ENCODE measurements around the gene RAB17. TPM values are rescaled to one million over a fixed set of nuclear protein-coding genes. Genes with fewer than 3 reads are reported as not detected.

RAB17 gene
- total and polyA plus RNA-seq, 2 donors from 2014 or later: 59.1 to 151 TPM

DNA sequence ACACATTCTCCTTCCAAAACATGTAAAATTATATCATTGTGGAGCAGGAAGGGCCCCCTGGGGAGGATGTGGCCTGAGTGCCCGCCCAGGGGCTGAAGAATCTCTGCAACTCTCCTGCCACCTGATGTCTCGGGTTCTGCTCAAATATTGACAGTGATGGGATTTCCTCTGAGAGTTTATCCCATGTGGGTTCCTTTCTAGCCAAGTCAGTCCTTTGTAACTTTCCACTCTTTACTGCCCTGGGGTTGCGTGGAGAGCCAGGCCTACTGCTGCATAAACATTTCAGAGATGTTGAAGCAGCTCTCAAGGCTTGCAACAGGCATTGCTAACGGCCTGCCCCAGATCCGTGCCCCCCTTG, 4.0 kb upstream of the RAB17 start:
- intact Hi-C loops (cut with DNase I): no loop called here
- TF ChIP-seq, protein P1, sequence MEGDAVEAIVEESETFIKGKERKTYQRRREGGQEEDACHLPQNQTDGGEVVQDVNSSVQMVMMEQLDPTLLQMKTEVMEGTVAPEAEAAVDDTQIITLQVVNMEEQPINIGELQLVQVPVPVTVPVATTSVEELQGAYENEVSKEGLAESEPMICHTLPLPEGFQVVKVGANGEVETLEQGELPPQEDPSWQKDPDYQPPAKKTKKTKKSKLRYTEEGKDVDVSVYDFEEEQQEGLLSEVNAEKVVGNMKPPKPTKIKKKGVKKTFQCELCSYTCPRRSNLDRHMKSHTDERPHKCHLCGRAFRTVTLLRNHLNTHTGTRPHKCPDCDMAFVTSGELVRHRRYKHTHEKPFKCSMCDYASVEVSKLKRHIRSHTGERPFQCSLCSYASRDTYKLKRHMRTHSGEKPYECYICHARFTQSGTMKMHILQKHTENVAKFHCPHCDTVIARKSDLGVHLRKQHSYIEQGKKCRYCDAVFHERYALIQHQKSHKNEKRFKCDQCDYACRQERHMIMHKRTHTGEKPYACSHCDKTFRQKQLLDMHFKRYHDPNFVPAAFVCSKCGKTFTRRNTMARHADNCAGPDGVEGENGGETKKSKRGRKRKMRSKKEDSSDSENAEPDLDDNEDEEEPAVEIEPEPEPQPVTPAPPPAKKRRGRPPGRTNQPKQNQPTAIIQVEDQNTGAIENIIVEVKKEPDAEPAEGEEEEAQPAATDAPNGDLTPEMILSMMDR (IDR thresholded peaks at IDR 0.05; ENCODE audit: borderline replicate concordance, extremely low read depth, insufficient read depth): no peak
- H3K4me3 ChIP-seq (ENCODE audit: low read length in 3 of 3): no peak overlapping the region
- no peaks in the 10 kb centered on the region for H3K27me3 ChIP-seq (ENCODE audit: control insufficient read depth, insufficient read depth, low read length)
- FAIRE-seq: no peak
- DNase-seq: no peak
- no peaks in the 10 kb centered on the region for H3K9me3 ChIP-seq (ENCODE audit: control insufficient read depth in 2 of 3, insufficient read depth in 1 of 3, low read length in 3 of 3)
- H3K9ac ChIP-seq (ENCODE audit: low read length in 3 of 3): peak overlapping the region in 1 of 3 donors; percentile 1
- H3K36me3 ChIP-seq (ENCODE audit: control insufficient read depth in 2 of 3, insufficient read depth in 3 of 3, low read length in 3 of 3): no peaks in the 10 kb centered on the region
- H3K27ac ChIP-seq (ENCODE audit: low read depth in 2 of 2, low read length in 2 of 2): no peak overlapping the region
- H3K4me1 ChIP-seq (ENCODE audit: control insufficient read depth in 2 of 3, insufficient read depth in 2 of 3, low read depth in 1 of 3, low read length in 3 of 3): peaks cover 0 to 9% (median 4%) of the 10 kb centered on the region in 3 donors

DNA sequence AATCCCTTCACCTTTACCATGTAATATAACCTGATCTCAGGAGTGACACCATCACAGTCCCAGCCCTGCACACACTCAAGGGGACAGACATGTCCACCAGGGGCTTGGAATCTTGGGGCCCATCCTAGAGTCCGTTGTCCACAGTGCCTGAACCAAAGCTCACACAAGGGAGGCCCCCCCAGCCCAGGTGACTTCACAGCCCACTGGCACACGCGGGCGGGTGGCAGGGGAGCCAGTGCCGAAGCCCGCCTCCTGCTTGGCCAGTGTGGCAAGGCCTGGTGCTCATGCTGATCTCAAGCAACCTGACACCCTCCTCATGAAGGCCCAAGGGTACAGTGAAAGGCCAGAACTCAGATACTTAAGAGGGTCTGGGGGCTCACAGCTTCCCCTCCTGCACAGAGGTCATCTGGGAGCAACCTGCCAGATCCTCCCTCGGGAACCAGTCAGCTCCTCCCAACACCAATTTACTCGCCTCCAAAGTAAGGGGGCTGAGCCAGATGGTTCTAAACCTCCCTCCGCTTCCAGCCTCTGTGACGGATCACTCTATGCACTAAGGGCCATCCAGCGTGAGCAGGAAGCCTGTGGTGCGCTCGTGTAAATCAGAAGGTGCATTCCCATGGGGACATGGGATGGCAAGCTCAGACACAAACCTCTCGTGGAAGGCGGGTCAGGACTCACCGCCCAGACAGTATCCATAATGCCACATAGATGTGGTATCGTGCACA, 3.2 kb upstream of the RAB17 start:
- Histone ChIP-seq H3K9ac (ENCODE audit: low read length in 3 of 3) (no peak overlapping the region), H3K9me3 (ENCODE audit: control insufficient read depth in 2 of 3, insufficient read depth in 1 of 3, low read length in 3 of 3) (no peaks in the 10 kb centered on the region), H3K4me3 (ENCODE audit: low read length in 3 of 3) (no peak overlapping the region), H3K27ac (ENCODE audit: low read depth in 2 of 2, low read length in 2 of 2) (no peak overlapping the region), H3K4me1 (ENCODE audit: control insufficient read depth in 2 of 3, insufficient read depth in 2 of 3, low read depth in 1 of 3, low read length in 3 of 3) (peaks cover 0 to 9% (median 4%) of the 10 kb centered on the region in 3 donors), H3K27me3 (ENCODE audit: control insufficient read depth, insufficient read depth, low read length) (no peaks in the 10 kb centered on the region), H3K36me3 (ENCODE audit: control insufficient read depth in 2 of 3, insufficient read depth in 3 of 3, low read length in 3 of 3) (no peaks in the 10 kb centered on the region)
- intact Hi-C loops (cut with DNase I): no loop called here
- peak in 3 of 5 donors; percentile 40 to 55 (median 40) for DNase-seq
- TF ChIP-seq, protein P1 (IDR thresholded peaks at IDR 0.05; ENCODE audit: borderline replicate concordance, extremely low read depth, insufficient read depth): no peak
- no peak for FAIRE-seq

DNA sequence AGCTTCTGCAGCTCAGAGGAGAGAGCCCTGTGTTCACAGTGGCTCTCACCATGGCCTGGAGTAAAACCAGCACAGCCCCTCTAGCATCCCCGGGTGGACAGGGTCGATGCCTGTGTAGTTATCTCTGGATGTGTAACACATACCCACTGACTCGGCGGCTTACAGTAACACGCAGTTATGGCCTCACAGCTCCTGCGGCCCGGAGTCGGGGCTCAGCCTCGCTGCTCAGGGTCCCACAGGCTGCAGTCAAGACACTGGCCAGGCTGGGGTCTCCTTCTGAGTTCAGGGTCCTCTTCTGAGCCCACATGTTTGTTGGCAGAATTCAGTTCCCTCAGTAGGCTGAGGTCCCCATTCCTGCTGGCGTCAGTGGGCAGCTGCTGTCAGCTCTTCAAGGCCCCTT, 2.5 kb upstream of the RAB17 start:
- FAIRE-seq: no peak
- Histone ChIP-seq H3K36me3 (ENCODE audit: control insufficient read depth in 2 of 3, insufficient read depth in 3 of 3, low read length in 3 of 3) (no peaks in the 10 kb centered on the region), H3K4me1 (ENCODE audit: control insufficient read depth in 2 of 3, insufficient read depth in 2 of 3, low read depth in 1 of 3, low read length in 3 of 3) (peaks cover 0 to 10% (median 4%) of the 10 kb centered on the region in 3 donors), H3K4me3 (ENCODE audit: low read length in 3 of 3) (no peak overlapping the region), H3K9ac (ENCODE audit: low read length in 3 of 3) (no peak overlapping the region), H3K9me3 (ENCODE audit: control insufficient read depth in 2 of 3, insufficient read depth in 1 of 3, low read length in 3 of 3) (no peaks in the 10 kb centered on the region), H3K27ac (ENCODE audit: low read depth in 2 of 2, low read length in 2 of 2) (no peak overlapping the region), H3K27me3 (ENCODE audit: control insufficient read depth, insufficient read depth, low read length) (no peaks in the 10 kb centered on the region)
- intact Hi-C loops (cut with DNase I): no loop called here
- no peak for DNase-seq
- TF ChIP-seq, protein P1 (IDR thresholded peaks at IDR 0.05; ENCODE audit: borderline replicate concordance, extremely low read depth, insufficient read depth): no peak

All from kidney (tissue), 14 donors.